GM20000 (cell line): ENCODE results near the gene CNNM1.

Experiments
- DNase-seq: peaks from one replicate; pipeline ENCODE4 v3.0.0; 2012; ENCODE audit warnings: low spot score
- CTCF ChIP-seq: IDR thresholded peaks from 2 replicates; pipeline ENCODE4 v1.5.1; 2012; ENCODE audit warnings: mild to moderate bottlenecking, control low read depth; ENCODE audit errors: extremely low read depth, missing control alignments

The CNNM1 gene

GRCh38 chr10:99393683-99394082 lies 64.5 kb downstream of the CNNM1 start:
- no peak for TF ChIP-seq CTCF
- no peak for DNase-seq

- DNase-seq = no peak
- no peak for TF ChIP-seq CTCF
Observed at GRCh38 chr10:99394256-99394655, 65.1 kb downstream of the CNNM1 start.

GRCh38 chr10:99394761-99395386 lies 65.7 kb downstream of the CNNM1 start:
- no peak for TF ChIP-seq CTCF
- DNase-seq = no peak

GRCh38 chr10:99395750-99396445 lies 66.7 kb downstream of the CNNM1 start:
- TF ChIP-seq CTCF = no peak
- DNase-seq = no peak

- no peak for DNase-seq
Observed at GRCh38 chr10:99396471-99396870, 67.3 kb downstream of the CNNM1 start.

GRCh38 chr10:99399664-99400063 lies 70.5 kb downstream of the CNNM1 start:
- no peak for DNase-seq

More at GRCh38 chr10:99396471-99396870, 67.3 kb downstream of the CNNM1 start:
- no peak for TF ChIP-seq CTCF

GRCh38 chr10:99403674-99404073 lies 74.5 kb downstream of the CNNM1 start:
- no peak for TF ChIP-seq CTCF
- DNase-seq = no peak

More at GRCh38 chr10:99399664-99400063, 70.5 kb downstream of the CNNM1 start:
- TF ChIP-seq CTCF = no peak
